Mesodermal cell (in vitro differentiated cells): ENCODE data around the gene LRSAM1.

ENCODE experiments used
- H3K27ac ChIP-seq: 2 replicates; pipeline ENCODE4 v1.7.0; 2013; ENCODE audit warnings: mild to moderate bottlenecking, low read depth, low read length, moderate library complexity; ENCODE audit not compliant: severe bottlenecking
- H3K36me3 ChIP-seq: 2 replicates; pipeline ENCODE4 v1.7.1; 2013; ENCODE audit warnings: mild to moderate bottlenecking, low read length, moderate library complexity; ENCODE audit not compliant: control insufficient read depth, insufficient read depth
- H3K4me1 ChIP-seq: one replicate; pipeline ENCODE4 v1.7.1; 2013; ENCODE audit warnings: mild to moderate bottlenecking, low read length; ENCODE audit not compliant: insufficient read depth, control insufficient read depth, poor library complexity, severe bottlenecking
- H3K4me3 ChIP-seq: 2 replicates; pipeline ENCODE4 v1.7.0; 2013; ENCODE audit warnings: low read length, control low read depth, mild to moderate bottlenecking; ENCODE audit not compliant: insufficient read depth, poor library complexity, severe bottlenecking; ENCODE audit errors: extremely low read depth
- H3K9me3 ChIP-seq: 2 replicates; pipeline ENCODE4 v1.7.1; 2013; ENCODE audit warnings: mild to moderate bottlenecking, low read length, moderate library complexity; ENCODE audit not compliant: control insufficient read depth
- WGBS, 2 experiments: methylation state at CpG; one replicate each; pipeline ENCODE4 v1.1.5; 2013; ENCODE audit warnings: missing lambda C conversion rate in 2 of 2; ENCODE audit not compliant: insufficient coverage in 2 of 2; 5-methylcytosine and 5-hydroxymethylcytosine counted together

LRSAM1 gene

DNA sequence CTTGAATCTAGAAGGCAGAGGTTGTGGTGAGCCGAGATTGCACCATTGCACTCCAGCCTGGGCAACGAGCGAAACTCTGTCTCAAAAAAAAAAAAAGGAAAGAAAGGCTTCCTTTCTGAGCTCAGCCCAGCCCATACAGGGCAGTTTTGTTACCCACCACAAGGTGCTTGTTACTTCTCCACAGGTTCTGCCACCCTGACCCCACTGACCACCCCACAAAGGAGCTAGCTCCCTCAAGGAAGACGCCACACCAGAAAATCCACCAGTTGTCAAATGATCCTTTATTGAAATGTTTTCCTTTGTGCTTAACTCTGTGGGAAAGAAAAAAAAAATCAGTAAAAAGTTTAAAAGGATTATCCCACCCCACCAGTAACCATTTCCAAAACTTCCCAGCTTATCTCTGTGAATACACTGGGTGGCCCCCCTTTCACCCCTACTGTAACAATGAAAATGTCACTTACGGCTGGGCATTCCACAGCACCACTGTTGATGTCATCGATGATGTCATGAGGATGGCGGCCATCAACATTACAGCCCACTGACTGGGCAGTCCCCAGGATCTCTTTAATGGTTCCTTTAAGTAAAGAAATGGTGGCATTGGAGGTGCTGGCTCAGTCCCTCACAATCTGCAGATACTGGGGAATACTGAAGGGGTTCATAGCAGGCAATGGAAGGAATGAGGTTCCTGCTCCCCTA, 3.7 kb upstream of the LRSAM1 start:
- Histone ChIP-seq H3K9me3 (peaks cover 16% of the 10 kb centered on the region), H3K36me3 (peaks cover 74% of the 10 kb centered on the region), H3K27ac (peak overlapping the region; percentile 77), H3K4me1 (peaks cover 11% of the 10 kb centered on the region), H3K4me3 (no peak overlapping the region)
- WGBS, 2 experiments = 95 to 96% methylated on average over 4 to 6 of the region's 7 CpGs

DNA sequence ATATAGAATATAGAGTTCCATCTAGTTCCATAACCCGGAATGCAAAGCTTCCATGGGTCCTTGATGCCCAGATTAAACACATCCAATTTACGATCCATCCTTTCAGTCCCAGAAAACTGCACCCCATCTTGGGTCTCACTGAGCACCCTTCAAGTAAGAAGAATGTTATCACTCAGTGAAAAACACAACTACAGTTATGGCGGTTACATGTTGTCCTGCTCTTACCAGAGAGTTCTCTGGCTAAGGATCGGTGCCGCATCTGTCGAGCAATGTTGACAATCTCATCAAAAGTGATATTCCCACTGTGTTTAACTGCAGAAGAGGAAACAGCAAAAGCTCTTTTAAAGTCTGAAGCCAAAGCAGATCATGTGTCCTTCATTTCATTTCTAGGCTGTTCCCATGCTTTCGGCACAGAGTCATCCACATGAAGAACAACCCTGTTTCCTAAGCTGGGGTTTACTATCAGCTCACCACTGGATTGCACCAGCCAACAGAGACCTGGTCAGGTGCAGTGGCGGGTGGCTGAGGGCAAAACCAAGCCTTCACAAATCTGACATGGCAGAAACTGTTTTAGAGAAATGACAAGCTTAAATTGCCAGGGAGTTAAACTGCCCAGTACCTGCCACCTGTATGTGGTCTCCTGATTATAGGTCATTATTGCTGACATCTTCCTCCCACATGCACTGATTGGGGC, 3.1 kb upstream of the LRSAM1 start:
- peak overlapping the region; percentile 17 for H3K27ac ChIP-seq
- WGBS, 2 experiments = 96 to 98% methylated on average over 8 of the region's 8 CpGs
- peaks cover 67% of the 10 kb centered on the region for H3K36me3 ChIP-seq
- peaks cover 11% of the 10 kb centered on the region for H3K4me1 ChIP-seq
- peak overlapping the region; percentile 96 for H3K4me3 ChIP-seq
- H3K9me3 ChIP-seq = peaks cover 16% of the 10 kb centered on the region

GRCh38 chr9:127449332-127449966, 1.9 kb upstream of the LRSAM1 start:
- Histone ChIP-seq H3K27ac (peak overlapping the region; percentile 91), H3K4me3 (peak overlapping the region; percentile 96), H3K4me1 (peaks cover 11% of the 10 kb centered on the region), H3K36me3 (peaks cover 70% of the 10 kb centered on the region), H3K9me3 (peaks cover 11% of the 10 kb centered on the region)
- WGBS, 2 experiments = 57 to 80% methylated on average over 4 to 5 of the region's 5 CpGs

DNA sequence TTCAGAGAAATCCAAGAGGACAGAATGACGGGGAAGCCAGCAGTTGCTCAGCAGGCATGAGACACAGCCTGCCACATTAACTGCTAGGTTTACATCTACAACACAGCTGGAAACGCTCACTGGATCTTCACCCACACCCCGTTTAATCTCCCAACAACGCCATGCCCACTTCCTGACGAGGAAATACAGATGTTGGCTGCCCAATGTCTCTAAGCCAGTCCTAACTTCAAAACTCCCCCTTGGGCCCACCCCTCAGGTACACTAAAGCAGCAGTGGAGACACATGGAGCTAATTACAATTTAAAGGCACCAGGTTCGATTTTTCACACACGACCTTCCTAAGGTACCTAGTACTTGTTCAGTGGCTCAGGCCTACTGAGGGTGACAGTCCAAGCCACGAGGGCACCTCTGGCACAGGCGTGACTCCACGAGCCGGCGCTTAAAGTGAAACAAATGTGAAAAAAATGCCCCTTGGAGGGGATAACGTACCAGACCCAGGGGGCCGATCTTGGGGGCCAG, 1.0 kb upstream of the LRSAM1 start:
- Histone ChIP-seq H3K9me3 (peaks cover 3% of the 10 kb centered on the region), H3K36me3 (peaks cover 68% of the 10 kb centered on the region), H3K27ac (peak overlapping the region; percentile 91), H3K4me1 (peaks cover 11% of the 10 kb centered on the region), H3K4me3 (peak overlapping the region; percentile 96)
- WGBS, 2 experiments = 2 to 3% methylated on average over 12 to 13 of the region's 14 CpGs

DNA sequence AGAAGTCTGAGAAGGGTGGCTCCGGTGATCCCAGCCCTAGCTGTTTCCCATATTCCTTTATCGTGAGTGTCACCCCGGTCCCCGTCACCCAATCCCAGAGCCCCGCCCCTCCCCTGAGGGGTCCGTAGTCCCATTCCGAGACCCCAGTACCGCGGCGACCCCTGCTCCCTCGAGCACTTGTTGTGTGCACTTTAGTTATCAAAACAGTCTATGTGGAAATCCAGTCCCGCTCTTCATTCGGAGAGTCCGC, 223 bp downstream of the LRSAM1 start:
- 0% methylated on average over 10 to 14 of the region's 14 CpGs for WGBS, 2 experiments
- peak overlapping the region; percentile 91 for H3K27ac ChIP-seq
- H3K4me3 ChIP-seq = peak overlapping the region; percentile 96
- H3K9me3 ChIP-seq = no peaks in the 10 kb centered on the region
- peaks cover 11% of the 10 kb centered on the region for H3K4me1 ChIP-seq
- H3K36me3 ChIP-seq = peaks cover 60% of the 10 kb centered on the region

DNA sequence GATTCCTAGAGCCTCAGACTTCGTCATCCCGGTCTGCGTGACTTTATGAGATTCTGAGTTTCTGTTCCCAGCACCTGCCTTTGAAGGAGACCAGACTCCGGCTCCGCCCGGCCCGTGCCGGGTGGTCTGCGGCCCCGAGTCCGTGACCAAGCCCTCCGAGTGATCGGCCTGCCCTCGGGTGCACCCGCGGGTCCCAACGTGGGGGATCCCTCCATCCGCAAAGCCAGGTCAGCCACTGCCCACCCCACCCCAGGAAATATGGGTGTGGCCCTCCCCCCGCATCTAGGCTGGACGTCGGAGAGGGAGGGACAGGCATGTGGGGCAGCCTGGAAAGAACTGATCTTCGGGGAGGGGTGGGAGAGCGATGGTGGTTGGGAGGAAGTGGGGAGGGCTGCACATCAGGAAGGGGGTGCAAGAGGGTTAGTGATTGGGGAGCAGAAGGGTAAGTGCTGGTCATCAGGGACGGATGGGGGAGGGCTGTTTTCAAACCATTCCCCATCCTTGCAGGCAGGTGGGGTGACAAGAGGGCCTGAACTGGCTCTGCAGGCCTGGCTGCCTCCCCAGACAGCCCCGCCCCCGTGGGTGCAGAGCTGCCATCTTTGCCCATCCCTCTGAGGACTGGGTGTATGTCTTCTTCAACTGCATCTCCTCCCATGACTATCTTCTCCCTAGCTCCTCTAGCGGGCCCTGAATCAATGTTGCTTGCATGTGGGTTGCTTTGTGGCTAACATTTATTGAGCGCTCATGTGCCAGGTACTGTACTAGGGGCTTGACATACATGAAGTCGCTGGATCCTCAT, 747 bp downstream of the LRSAM1 start:
- WGBS, 2 experiments = 16% methylated on average over 15 to 24 of the region's 29 CpGs
- Histone ChIP-seq H3K36me3 (peaks cover 58% of the 10 kb centered on the region), H3K27ac (peak overlapping the region; percentile 91), H3K4me1 (peaks cover 11% of the 10 kb centered on the region), H3K9me3 (no peaks in the 10 kb centered on the region), H3K4me3 (peak overlapping the region; percentile 96)

DNA sequence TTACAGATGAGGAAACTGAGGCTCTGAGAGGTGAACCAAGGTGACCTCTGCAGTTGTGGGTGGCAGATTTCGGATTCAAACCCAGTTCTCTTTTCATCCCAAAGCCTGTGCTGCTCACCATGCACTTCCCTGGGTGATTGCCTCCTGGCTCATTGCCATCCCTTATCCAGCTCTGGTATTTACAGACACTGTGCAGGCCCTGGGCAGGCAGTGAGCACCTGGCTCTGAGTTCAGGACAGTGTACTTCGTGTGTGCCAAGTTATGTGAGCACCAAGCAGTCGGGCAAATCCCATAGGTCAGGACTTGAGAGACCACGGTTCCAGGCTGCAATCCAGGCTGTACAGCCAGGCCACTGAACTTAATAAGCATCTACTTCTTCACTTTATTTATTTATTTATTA, 1.4 kb downstream of the LRSAM1 start:
- peaks cover 58% of the 10 kb centered on the region for H3K36me3 ChIP-seq
- peak overlapping the region; percentile 96 for H3K4me3 ChIP-seq
- H3K4me1 ChIP-seq = peaks cover 11% of the 10 kb centered on the region
- H3K27ac ChIP-seq = no peak overlapping the region
- 74 to 80% methylated on average over 4 of the region's 4 CpGs for WGBS, 2 experiments
- no peaks in the 10 kb centered on the region for H3K9me3 ChIP-seq

DNA sequence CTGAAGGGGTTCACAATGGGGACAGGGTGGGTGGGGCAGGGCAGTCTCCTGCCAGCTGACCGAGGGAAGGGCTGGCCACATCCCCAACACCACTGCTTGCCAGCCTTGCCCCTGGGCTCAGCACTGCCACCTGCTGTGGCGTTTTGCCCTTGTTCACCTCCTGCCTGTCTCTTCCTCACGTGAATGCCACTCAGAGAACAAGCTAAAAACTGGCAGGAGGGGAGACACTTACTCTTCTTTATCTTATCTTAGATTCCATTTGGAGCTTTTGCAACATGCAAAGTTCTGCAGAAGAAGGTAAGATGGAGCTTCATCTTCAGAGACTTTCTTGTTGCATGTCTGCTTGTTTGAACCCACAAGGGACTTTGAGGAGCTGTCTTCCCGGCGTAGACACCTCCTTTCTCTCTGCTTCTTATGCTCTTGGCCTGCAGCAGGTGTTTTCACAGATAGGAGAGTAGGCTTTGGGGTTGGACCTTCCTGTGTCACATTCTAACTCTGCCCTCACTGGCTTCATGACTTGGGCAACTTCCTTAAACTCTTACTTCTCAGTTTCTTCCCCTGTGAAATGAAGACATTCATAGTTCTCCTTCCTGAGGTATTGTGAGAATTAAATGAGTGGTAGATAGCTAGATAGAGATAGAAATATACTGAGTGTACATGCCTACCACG, 4.1 kb downstream of the LRSAM1 start:
- Histone ChIP-seq H3K9me3 (no peaks in the 10 kb centered on the region), H3K27ac (no peak overlapping the region), H3K4me1 (peaks cover 3% of the 10 kb centered on the region), H3K36me3 (peaks cover 48% of the 10 kb centered on the region), H3K4me3 (no peak overlapping the region)
- WGBS, 2 experiments = 58 to 94% methylated on average over 4 to 5 of the region's 6 CpGs

DNA sequence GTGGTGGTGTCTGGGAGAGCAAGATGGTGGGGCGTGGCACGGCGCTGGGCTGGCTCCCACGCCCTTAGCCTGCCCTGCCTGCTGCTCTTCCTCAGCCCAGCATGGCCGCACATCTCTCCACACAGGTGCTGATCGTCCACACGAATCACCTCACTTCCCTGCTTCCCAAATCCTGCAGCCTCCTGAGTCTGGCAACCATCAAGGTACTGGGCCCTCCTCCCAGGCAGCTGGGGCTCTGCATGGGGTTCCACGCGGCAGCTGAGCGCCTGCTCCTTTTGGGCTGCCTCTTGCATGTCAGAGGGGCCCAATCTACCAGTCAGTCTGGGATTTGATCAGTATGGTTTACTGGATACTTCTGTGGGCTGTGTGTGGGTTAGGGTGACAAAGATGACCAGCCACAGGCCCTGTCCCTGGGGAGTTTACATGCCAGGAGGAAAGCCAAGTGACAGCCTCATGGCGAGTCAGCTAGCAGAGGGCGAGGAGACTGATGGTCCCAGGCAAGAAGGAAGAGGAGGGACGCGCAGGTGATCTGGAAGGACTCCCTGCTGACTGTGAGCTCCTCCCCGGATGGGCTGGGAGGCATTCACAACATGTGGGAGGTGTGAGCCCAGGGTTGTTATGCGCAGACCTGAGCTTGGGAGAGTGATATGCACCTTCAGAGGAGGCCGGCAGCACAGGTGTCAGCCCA, 6.0 kb downstream of the LRSAM1 start:
- no peak overlapping the region for H3K27ac ChIP-seq
- H3K36me3 ChIP-seq = peaks cover 64% of the 10 kb centered on the region
- no peaks in the 10 kb centered on the region for H3K9me3 ChIP-seq
- H3K4me1 ChIP-seq = no peaks in the 10 kb centered on the region
- 85 to 89% methylated on average over 13 of the region's 17 CpGs for WGBS, 2 experiments
- H3K4me3 ChIP-seq = no peak overlapping the region
